H1 (cell line): ENCODE data around the gene REPIN1. TPM values are rescaled to one million over a fixed set of nuclear protein-coding genes. Genes with fewer than 3 reads are reported as not detected.

ENCODE experiments used
- CTCF ChIA-PET: fragments of 300-600 bp; sonication (Branson Sonifier 250); formaldehyde crosslinking; loops from one replicate; lab custom pipeline; 2021; ENCODE audit not compliant: partially characterized antibody; lab: Charles Lee
- POLR2A ChIA-PET: fragments of 300-600 bp; sonication (Branson Sonifier 250); formaldehyde crosslinking; loops from one replicate; lab custom pipeline; 2021; ENCODE audit warnings: inconsistent platforms; ENCODE audit not compliant: partially characterized antibody; lab: Charles Lee
- DNase-seq, 2 experiments: peaks; one replicate each; pipeline versions ENCODE4 v3.0.0 to v3.0.0-alpha.2; 2010 to 2022; ENCODE audit warnings: low spot score in 2 of 2, low read depth in 1 of 2, mixed read lengths in 1 of 2
- FAIRE-seq: peaks from 2 replicates; lab custom pipeline; 2011; peaks lifted over from hg19 to GRCh38; lab: Jason Lieb, UNC
- H2AFZ ChIP-seq: 2 replicates; pipeline ENCODE4 v1.8.1; 2012; ENCODE audit warnings: low read length, inconsistent platforms
- H2AK5ac ChIP-seq: 2 replicates; pipeline ENCODE4 v1.6.1; 2013; ENCODE audit warnings: low read depth, low read length
- H2BK120ac ChIP-seq: replicated peaks from 2 replicates; pipeline ENCODE3; 2013; ENCODE audit warnings: low read depth, low read length, inconsistent platforms
- H2BK12ac ChIP-seq: 2 replicates; pipeline ENCODE4 v1.6.1; 2013; ENCODE audit warnings: low read depth, low read length
- H2BK15ac ChIP-seq: 2 replicates; pipeline ENCODE4 v1.6.1; 2013; ENCODE audit warnings: low read length
- H2BK20ac ChIP-seq: 2 replicates; pipeline ENCODE4 v1.6.1; 2013; ENCODE audit warnings: low read length
- H2BK5ac ChIP-seq: 2 replicates; pipeline ENCODE4 v1.6.1; 2013; ENCODE audit warnings: low read depth, low read length
- H3K14ac ChIP-seq: 2 replicates; pipeline ENCODE4 v1.6.1; 2013; ENCODE audit warnings: inconsistent platforms; ENCODE audit not compliant: insufficient read length
- H3K18ac ChIP-seq: 2 replicates; pipeline ENCODE4 v1.6.1; 2013; ENCODE audit warnings: low read length; ENCODE audit errors: extremely low read depth
- H3K23ac ChIP-seq: 2 replicates; pipeline ENCODE4 v1.6.1; 2013; ENCODE audit warnings: inconsistent platforms; ENCODE audit not compliant: insufficient read length
- H3K23me2 ChIP-seq: 2 replicates; pipeline ENCODE4 v1.6.1; 2013; ENCODE audit warnings: low read depth, low read length
- H3K27ac ChIP-seq: 2 replicates; pipeline ENCODE4 v1.6.1; 2011; ENCODE audit warnings: low read depth, low read length, inconsistent platforms
- H3K27me3 ChIP-seq, 4 experiments: replicated peaks in 1 of 4; 1 replicate in 1 of 4; 2 replicates in 3 of 4; pipeline versions ENCODE4 v1.6.1 to v1.8.1; 2011 to 2013; ENCODE audit warnings: low read length in 3 of 4, mild to moderate bottlenecking in 3 of 4, inconsistent platforms in 2 of 4, mixed read lengths in 2 of 4, moderate library complexity in 1 of 4; ENCODE audit not compliant: control insufficient read depth in 3 of 4, insufficient read depth in 3 of 4; ENCODE audit errors: extremely low read depth in 1 of 4
- H3K36me3 ChIP-seq, 4 experiments: 2 replicates each; pipeline versions ENCODE4 v1.6.1 to v1.8.1; 2011 to 2013; ENCODE audit warnings: mild to moderate bottlenecking in 4 of 4, low read length in 3 of 4, moderate library complexity in 2 of 4, control low read depth in 1 of 4, inconsistent platforms in 1 of 4; ENCODE audit not compliant: insufficient read depth in 4 of 4, control insufficient read depth in 2 of 4
- H3K4ac ChIP-seq: replicated peaks from 2 replicates; pipeline ENCODE3; 2013; ENCODE audit warnings: low read length, low read depth, mixed read lengths, inconsistent platforms; ENCODE audit not compliant: insufficient read length
- H3K4me1 ChIP-seq, 4 experiments: replicated peaks in 1 of 4; 1 replicate in 1 of 4; 2 replicates in 3 of 4; pipeline versions ENCODE4 v1.6.1 to v1.8.1; 2011 to 2013; ENCODE audit warnings: low read length in 3 of 4, inconsistent platforms in 2 of 4, mixed read lengths in 1 of 4; ENCODE audit not compliant: insufficient read depth in 4 of 4, control insufficient read depth in 3 of 4
- H3K4me2 ChIP-seq, 2 experiments: 2 replicates each; pipeline versions ENCODE4 v1.6.1 to v1.8.1; 2011 to 2013; ENCODE audit warnings: low read depth in 2 of 2, low read length in 2 of 2, control low read depth in 1 of 2, inconsistent platforms in 1 of 2, mild to moderate bottlenecking in 1 of 2; ENCODE audit not compliant: insufficient read depth in 1 of 2
- H3K4me3 ChIP-seq, 4 experiments: fragments of 200-600, 300-600 bp in 1 of 4; sonication (generic), shearing (Covaris generic), sonication (Bioruptor Twin) in 1 of 4; 2 replicates each; pipeline versions ENCODE4 v1.5.1 to v1.8.1; 2011 to 2016; ENCODE audit warnings: low read length in 4 of 4, low read depth in 3 of 4, control low read depth in 2 of 4, inconsistent platforms in 2 of 4, mild to moderate bottlenecking in 2 of 4, mixed read lengths in 1 of 4, moderate library complexity in 1 of 4; ENCODE audit not compliant: insufficient read depth in 2 of 4; ENCODE audit errors: extremely low read depth in 1 of 4
- H3K56ac ChIP-seq: replicated peaks from 2 replicates; pipeline ENCODE3; 2013; ENCODE audit warnings: low read depth, mild to moderate bottlenecking, mixed read lengths, low read length, inconsistent platforms; ENCODE audit not compliant: insufficient read length
- H3K79me1 ChIP-seq: 2 replicates; pipeline ENCODE4 v1.6.1; 2013; ENCODE audit warnings: low read depth, low read length, control low read depth
- H3K79me2 ChIP-seq, 2 experiments: 2 replicates each; pipeline versions ENCODE4 v1.6.1 to v1.8.1; 2012 to 2013; ENCODE audit warnings: low read length in 2 of 2, mild to moderate bottlenecking in 2 of 2, inconsistent platforms in 1 of 2; ENCODE audit not compliant: insufficient read depth in 2 of 2, control insufficient read depth in 1 of 2
- H3K9ac ChIP-seq, 4 experiments: replicated peaks in 1 of 4; 1 replicate in 1 of 4; 2 replicates in 3 of 4; pipeline versions ENCODE4 v1.6.1 to v1.8.1; 2011 to 2013; ENCODE audit warnings: low read depth in 3 of 4, low read length in 3 of 4, control low read depth in 2 of 4, mild to moderate bottlenecking in 2 of 4, moderate library complexity in 2 of 4, inconsistent platforms in 1 of 4; ENCODE audit errors: extremely low read depth in 1 of 4
- H3K9me3 ChIP-seq, 2 experiments: 2 replicates each; pipeline versions ENCODE4 v1.6.1 to v1.8.1; 2012 to 2013; ENCODE audit warnings: mild to moderate bottlenecking in 2 of 2, moderate library complexity in 2 of 2, control low read depth in 1 of 2, inconsistent platforms in 1 of 2, low read depth in 1 of 2, low read length in 1 of 2, mixed read lengths in 1 of 2; ENCODE audit not compliant: insufficient read depth in 2 of 2
- H4K20me1 ChIP-seq, 2 experiments: replicated peaks in 1 of 2; 2 replicates each; pipeline versions ENCODE3 to v1.8.1; 2011 to 2013; ENCODE audit warnings: inconsistent platforms in 2 of 2, low read length in 2 of 2, mild to moderate bottlenecking in 1 of 2; ENCODE audit not compliant: insufficient read depth in 2 of 2, control insufficient read depth in 1 of 2
- H4K5ac ChIP-seq: 2 replicates; pipeline ENCODE4 v1.6.1; 2013; ENCODE audit warnings: low read length, low read depth, mixed read lengths, inconsistent platforms; ENCODE audit not compliant: insufficient read length
- H4K8ac ChIP-seq: 2 replicates; pipeline ENCODE4 v1.8.0; 2013; ENCODE audit warnings: mild to moderate bottlenecking, moderate library complexity, low read length, inconsistent platforms; ENCODE audit not compliant: insufficient read depth; ENCODE audit errors: extremely low read depth
- H4K91ac ChIP-seq: replicated peaks from 2 replicates; pipeline ENCODE3; 2013; ENCODE audit warnings: low read length, mixed read lengths, inconsistent platforms; ENCODE audit not compliant: insufficient read length
- ASH2L ChIP-seq: fragments of 200-600, 300-600 bp; sonication (generic); IDR thresholded peaks from one replicate; pipeline ENCODE4 v1.7.1; 2017; ENCODE audit warnings: low read length
- BCL11A ChIP-seq, 2 experiments: IDR thresholded peaks; one replicate each; pipeline ENCODE4 v1.6.1; 2011; ENCODE audit warnings: low read depth in 2 of 2, low read length in 2 of 2, mild to moderate bottlenecking in 2 of 2
- E2F6 ChIP-seq: IDR thresholded peaks from 2 replicates; pipeline ENCODE4 v1.6.1; 2012; ENCODE audit warnings: inconsistent platforms
- EGR1 ChIP-seq: IDR thresholded peaks from 2 replicates; pipeline ENCODE4 v1.6.1; 2011; ENCODE audit warnings: low read depth, low read length, borderline replicate concordance
- HDAC6 ChIP-seq: IDR thresholded peaks from one replicate; pipeline ENCODE4 v1.7.1; 2012; ENCODE audit warnings: low read depth, mild to moderate bottlenecking, inconsistent platforms, low read length, moderate library complexity
- RAD21 ChIP-seq, 2 experiments: IDR thresholded peaks in 1 of 2; conservative IDR thresholded peaks in 1 of 2; 2 replicates each; pipeline ENCODE4 v1.6.1; 2011; ENCODE audit warnings: low read depth in 2 of 2, low read length in 2 of 2, improper control_type of control experiment in 1 of 2, inconsistent platforms in 1 of 2, mild to moderate bottlenecking in 1 of 2, moderate library complexity in 1 of 2
- RNF2 ChIP-seq: fragments of 200-900, 300-1000 bp; sonication (generic); IDR thresholded peaks from 2 replicates; pipeline ENCODE4 v1.7.1; 2016; ENCODE audit warnings: borderline replicate concordance, low read depth, mild to moderate bottlenecking, antibody characterized with exemption, low read length; ENCODE audit not compliant: poor library complexity, severe bottlenecking; ENCODE audit errors: missing control alignments
- SIN3A ChIP-seq, 2 experiments: IDR thresholded peaks in 1 of 2; conservative IDR thresholded peaks in 1 of 2; 2 replicates each; pipeline ENCODE4 v1.6.1; 2011 to 2012; ENCODE audit warnings: low read length in 2 of 2, improper control_type of control experiment in 1 of 2, low read depth in 1 of 2, mild to moderate bottlenecking in 1 of 2
- SP1 ChIP-seq: IDR thresholded peaks from 2 replicates; pipeline ENCODE4 v1.6.1; 2011; ENCODE audit warnings: low read depth, low read length
- WGBS, 2 experiments: shearing (Covaris generic) in 1 of 2; methylation state at CpG; one replicate each; pipeline versions ENCODE4 v1.1.6 to v1.1.7; 2013 to 2015; ENCODE audit warnings: low lambda C conversion rate in 2 of 2, mixed read lengths in 2 of 2, inconsistent platforms in 1 of 2, low coverage in 1 of 2, missing lambda C conversion rate in 1 of 2; ENCODE audit not compliant: insufficient replicate concordance in 2 of 2, insufficient coverage in 1 of 2, insufficient read length in 1 of 2; ENCODE audit errors: extremely low coverage in 1 of 2, missing lambda C conversion rate in 1 of 2; 5-methylcytosine and 5-hydroxymethylcytosine counted together
- polyA plus RNA-seq, 7 experiments: library from polyadenylated mRNA; depleted of rRNA in 3 of 7; stranded (reverse) in 5 of 7; unstranded in 2 of 7; fragments of >200 nt in 5 of 7; fragments of 200-250 nt in 2 of 7; gene quantifications; 1 replicate in 5 of 7; 2 replicates in 1 of 7; 4 replicates in 1 of 7; pipeline versions ENCODE4 v1.2.1 to v1.2.3, GENCODE V29; 2011 to 2013; ENCODE audit warnings: missing spikeins in 2 of 7, mixed read lengths in 2 of 7
- total RNA-seq: library from RNA; stranded (reverse); fragmentation: NEBNext Ultra II Directional; extraction: Animal tissue kit (Norgen Biotek cat#: 25700); gene quantifications from 2 replicates; pipeline ENCODE4 v1.2.1, GENCODE V29; 2021

REPIN1 gene
- total and polyA plus RNA-seq, 2 of the 8 experiments (the other 6 are each of a cell fraction or from before 2014, with no cell fraction given) = 98.6 to 125 TPM

DNA sequence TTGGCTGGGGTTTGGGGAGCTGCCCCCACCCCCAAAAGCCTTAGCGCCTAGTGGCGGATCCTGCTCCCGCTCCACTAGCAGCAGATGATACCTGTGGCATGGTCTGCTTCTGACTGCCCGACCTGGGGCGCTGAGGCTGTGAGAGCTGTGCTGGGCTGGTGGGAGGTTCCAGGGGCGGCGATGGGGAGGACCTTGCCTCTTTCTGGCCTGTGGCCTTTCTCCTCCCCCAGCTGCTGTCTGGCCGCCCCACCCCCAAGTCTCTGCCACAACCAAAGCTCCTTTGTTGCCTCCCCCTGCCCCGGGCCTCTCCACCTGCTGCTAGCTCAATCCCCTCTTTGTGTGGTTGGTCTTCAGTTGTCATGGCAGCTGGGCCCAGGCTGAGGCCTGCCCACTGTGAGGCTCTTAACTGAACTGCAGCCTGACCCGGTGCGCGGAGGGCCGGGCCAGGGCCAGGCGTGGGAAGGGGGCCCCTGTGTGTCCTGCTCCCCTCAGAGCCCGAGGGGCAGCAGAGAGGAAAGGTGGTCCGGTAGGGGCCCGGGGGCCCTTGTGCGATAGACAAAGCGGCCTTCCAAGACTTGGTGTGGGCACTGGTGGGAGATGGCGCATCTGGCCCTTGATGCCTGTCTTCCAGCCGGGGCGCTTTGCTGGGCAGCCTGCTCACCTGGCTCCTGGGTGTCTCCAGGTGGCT lies 15.2 kb downstream of the REPIN1 start:
- Histone ChIP-seq H3K79me2 (peaks cover 0 to 75% of the 10 kb centered on the region in 2 experiments), H2AFZ (no peak overlapping the region), H4K91ac (peak overlapping the region; percentile 37), H2BK120ac (no peak overlapping the region), H2BK20ac (no peak overlapping the region), H3K27me3 (no peaks in the 10 kb centered on the region), H3K9me3 (no peaks in the 10 kb centered on the region), H3K79me1 (peaks cover 18% of the 10 kb centered on the region), H3K4me3 (peak overlapping the region in 3 of 4 experiments; percentile 17 to 43 (median 36); a peak in 5 of 8 replicates), H3K18ac (peak overlapping the region; percentile 97), H4K8ac (no peak overlapping the region; the same call in 1 of the 2 replicates), H3K4me2 (peak overlapping the region; percentile 61 to 94), H2BK15ac (peak overlapping the region; percentile 88; the same call in 1 of the 2 replicates), H4K5ac (peak overlapping the region; percentile 82), H2AK5ac (0 out of 2 replicates have a peak overlapping the region, but pooled peaks have one; percentile 29), H3K36me3 (peaks cover 0 to 24% (median 0%) of the 10 kb centered on the region in 4 experiments; a peak in 3 of 8 replicates), H3K23me2 (peaks cover 9% of the 10 kb centered on the region), H3K4ac (peak overlapping the region; percentile 76), H3K27ac (peak overlapping the region; percentile 83), H3K9ac (peak overlapping the region in 2 of 4 experiments; percentile 44 to 48; a peak in 4 of 7 replicates), H3K4me1 (peaks cover 29 to 58% (median 47%) of the 10 kb centered on the region in 4 experiments), H2BK12ac (0 out of 2 replicates have a peak overlapping the region, but pooled peaks have one; percentile 40), H4K20me1 (no peaks in the 10 kb centered on the region), H2BK5ac (peak overlapping the region; percentile 92; the same call in 1 of the 2 replicates), H3K56ac (peak overlapping the region; percentile 7), H3K23ac (no peak overlapping the region), H3K14ac (no peak overlapping the region)
- CTCF ChIA-PET = interaction anchor here (0.7 to 4.2 kb wide), 11 partner anchors 9 to 71 kb away, joined by 3 to 31 read pairs (median 4); no protein-coding TSS in a partner anchor
- POLR2A ChIA-PET = interaction anchor here (1.1 to 9.0 kb wide), 8 partner anchors 9 to 61 kb away, joined by 3 to 170 read pairs (median 18); partner anchors contain the start of genes ACTR3C, LRRC61 and REPIN1
- FAIRE-seq (no peak), DNase-seq (peak; percentile 92 to 94)
- WGBS, 2 experiments = 22% methylated on average over 20 of the region's 22 CpGs; no CpG with 5 or more reads in 1 of the 2 experiments
- TF ChIP-seq RAD21 (IDR thresholded peaks at IDR 0.05 in 1 of 2, conservative IDR thresholded peaks at IDR 0.05 in 1 of 2; ENCODE audit: low read depth in 2 of 2, low read length in 2 of 2) (peak in 1 of 2 experiments; percentile 2; a peak in 1 of 4 replicates), E2F6 (peak; percentile 17; the same call in 1 of the 2 replicates), RNF2 (no peak), EGR1 (no peak; the same call in 1 of the 2 replicates), BCL11A (IDR thresholded peaks at IDR 0.05; ENCODE audit: low read depth in 2 of 2, low read length in 2 of 2) (no peak), SP1 (peak; percentile 91), HDAC6 (no peak), SIN3A (conservative IDR thresholded peaks at IDR 0.05 in 1 of 2, IDR thresholded peaks at IDR 0.05 in 1 of 2; ENCODE audit: low read depth in 1 of 2, low read length in 2 of 2) (peak; percentile 26 to 78; a peak in 2 of 4 replicates), ASH2L (peak; percentile 12)
